Right lobe of liver (tissue), 6 donors: ENCODE data around the gene MCM3AP. TPM values are rescaled to one million over a fixed set of nuclear protein-coding genes. Genes with fewer than 3 reads are reported as not detected.
"Not testable (repeated sequence)": the region's sequence is repeated elsewhere in the genome, so short reads cannot be mapped to it uniquely, and the experiment has no call there.

Source experiments
- ATAC-seq, 4 donors: fragments of 200-7000 bp; cut with Tn5 transposase; one replicate each; pipeline ENCODE4 v1.9.1; 2020; ENCODE audit warnings: mild to moderate bottlenecking in 4 of 4, moderate library complexity in 4 of 4
- DNase-seq, 3 donors: peaks; one replicate each; pipeline ENCODE4 v3.0.0-alpha.2; 2020
- H3K27ac ChIP-seq, 3 donors: fragments of 200-600 bp; one replicate each; pipeline ENCODE4 v1.8.0; 2022
- H3K27me3 ChIP-seq, 2 donors: fragments of 200-600 bp; one replicate each; pipeline ENCODE4 v1.8.0; 2022
- H3K36me3 ChIP-seq, 4 donors: fragments of 200-600 bp; sonication (generic) in 1 of 4; one replicate each; pipeline versions ENCODE4 v1.5.1 to v1.8.0; 2017 to 2022; ENCODE audit warnings: control low read depth in 1 of 4
- H3K4me1 ChIP-seq, 4 donors: fragments of 200-600 bp; sonication (generic) in 1 of 4; one replicate each; pipeline versions ENCODE4 v1.5.1 to v1.8.0; 2017 to 2022; ENCODE audit warnings: control low read depth in 1 of 4
- H3K4me3 ChIP-seq, 3 donors: fragments of 200-600 bp; one replicate each; pipeline ENCODE4 v1.8.0; 2022
- H3K9me3 ChIP-seq, 4 donors: fragments of 200-600 bp; sonication (generic) in 1 of 4; one replicate each; pipeline versions ENCODE4 v1.5.1 to v1.8.0; 2017 to 2022; ENCODE audit warnings: control low read depth in 1 of 4
- CTCF ChIP-seq, 4 donors: fragments of 200-600 bp in 3 of 4; fragments of 450-650 bp in 1 of 4; IDR thresholded peaks; one replicate each; pipeline versions ENCODE4 v1.5.1 to v1.8.0; 2016 to 2022; ENCODE audit warnings: antibody characterized with exemption in 4 of 4, mild to moderate bottlenecking in 2 of 4
- POLR2A ChIP-seq: fragments of 450-650 bp; IDR thresholded peaks from one replicate; pipeline ENCODE4 v1.6.1; 2017; ENCODE audit warnings: antibody characterized with exemption, mild to moderate bottlenecking
- WGBS: methylation state at CpG from one replicate; pipeline ENCODE4 v1.1.6; 2018; ENCODE audit warnings: low coverage, low lambda C conversion rate; ENCODE audit not compliant: insufficient coverage; ENCODE audit errors: missing lambda C conversion rate; 5-methylcytosine and 5-hydroxymethylcytosine counted together
- intact Hi-C, 2 donors: fragments of 100-400 bp; cut with DNase I; formaldehyde crosslinking; loops; one replicate each; pipeline versions ENCODE4 v1.11.2 to v1.14.1; 2022
- total RNA-seq, 6 experiments: library from RNA; depleted of rRNA in 2 of 6; stranded (reverse); fragments of >200 nt in 2 of 6; fragmentation: NEBNext Ultra II Directional in 3 of 6; extraction: Animal tissue kit (Norgen Biotek cat#: 25700) in 3 of 6; gene quantifications; one replicate each; pipeline versions ENCODE4 v1.1.0 to v1.2.4, GENCODE V29; 2016 to 2023
- donor health status: DM: no; HTN: yes; CAD: no.
- donor health status: DM: no; HTN: no; CAD: no.
- donor health status: DM: no; HTN: no; CAD: no.
- donor health status: DM: no; HTN: yes; CAD: no.
- donor health status: DM: no; HTN: yes; CAD: no.

The MCM3AP gene
- total RNA-seq, 6 experiments from 2014 or later = 34.4 to 44.6 (median 40.7) TPM

GRCh38 chr21:46314441-46315020 lies 29.1 kb upstream of the MCM3AP start:
- WGBS = 99% methylated on average over 8 of the region's 22 CpGs
- TF ChIP-seq POLR2A (no peak), CTCF (IDR thresholded peaks at IDR 0.05) (no peak)
- Histone ChIP-seq H3K9me3 (no peaks in the 10 kb centered on the region), H3K4me1 (no peaks in the 10 kb centered on the region), H3K36me3 (no peaks in the 10 kb centered on the region), H3K27me3 (no peaks in the 10 kb centered on the region), H3K4me3 (no peak overlapping the region), H3K27ac (no peak overlapping the region)
- DNase-seq = no peak
- intact Hi-C loops = no loop called here
- ATAC-seq = no peak

- DNase-seq = no peak
- H3K27me3 ChIP-seq = no peaks in the 10 kb centered on the region
- H3K4me3 ChIP-seq = no peak overlapping the region
- ATAC-seq = no peak
- no peak overlapping the region for H3K27ac ChIP-seq
- intact Hi-C loops = no loop called here
- WGBS = 94% methylated on average over 5 of the region's 5 CpGs
- TF ChIP-seq CTCF (IDR thresholded peaks at IDR 0.05) (no peak), POLR2A (no peak)
- H3K9me3 ChIP-seq = no peaks in the 10 kb centered on the region
- no peaks in the 10 kb centered on the region for H3K36me3 ChIP-seq
- no peaks in the 10 kb centered on the region for H3K4me1 ChIP-seq
Measured at GRCh38 chr21:46312949-46313348, 27.5 kb upstream of the MCM3AP start.

- H3K27ac ChIP-seq = no peak overlapping the region
- ATAC-seq = no peak
- TF ChIP-seq CTCF (IDR thresholded peaks at IDR 0.05) (no peak), POLR2A (no peak)
- H3K27me3 ChIP-seq = no peaks in the 10 kb centered on the region
- no peaks in the 10 kb centered on the region for H3K4me1 ChIP-seq
- no peaks in the 10 kb centered on the region for H3K36me3 ChIP-seq
- DNase-seq = no peak
- H3K4me3 ChIP-seq = no peak overlapping the region
- intact Hi-C loops = no loop called here
- H3K9me3 ChIP-seq = no peaks in the 10 kb centered on the region
Measured at GRCh38 chr21:46311568-46311967, 26.2 kb upstream of the MCM3AP start.

- ATAC-seq, DNase-seq, H3K4me3 ChIP-seq, H3K4me1 ChIP-seq, H3K36me3 ChIP-seq, H3K9me3 ChIP-seq, H3K27ac ChIP-seq, H3K27me3 ChIP-seq, intact Hi-C loops: not testable (repeated sequence)
- 97% methylated on average over 6 of the region's 8 CpGs for WGBS
Measured at GRCh38 chr21:46310260-46310659, 24.8 kb upstream of the MCM3AP start.

GRCh38 chr21:46308431-46308830 lies 23.0 kb upstream of the MCM3AP start:
- ATAC-seq = no peak
- intact Hi-C loops = no loop called here
- TF ChIP-seq POLR2A = no peak
- no peak for TF ChIP-seq CTCF (IDR thresholded peaks at IDR 0.05)

More at GRCh38 chr21:46308431-46308830, 23.0 kb upstream of the MCM3AP start:
- Histone ChIP-seq H3K4me3 (no peak overlapping the region), H3K27me3 (no peaks in the 10 kb centered on the region), H3K27ac (no peak overlapping the region), H3K36me3 (no peaks in the 10 kb centered on the region), H3K9me3 (no peaks in the 10 kb centered on the region), H3K4me1 (no peaks in the 10 kb centered on the region)
- DNase-seq = no peak
- WGBS = 95% methylated on average over 2 of the region's 2 CpGs
